ENCODE measurements around the gene LCOR.
"Not testable (repeated sequence)": the region's sequence is repeated elsewhere in the genome, so short reads cannot be mapped to it uniquely, and the experiment has no call there.

The LCOR gene

GRCh38 chr10:96943161-96943560, 111.1 kb downstream of the LCOR start:
- DNase-seq, result not testable (repeated sequence)

DNA sequence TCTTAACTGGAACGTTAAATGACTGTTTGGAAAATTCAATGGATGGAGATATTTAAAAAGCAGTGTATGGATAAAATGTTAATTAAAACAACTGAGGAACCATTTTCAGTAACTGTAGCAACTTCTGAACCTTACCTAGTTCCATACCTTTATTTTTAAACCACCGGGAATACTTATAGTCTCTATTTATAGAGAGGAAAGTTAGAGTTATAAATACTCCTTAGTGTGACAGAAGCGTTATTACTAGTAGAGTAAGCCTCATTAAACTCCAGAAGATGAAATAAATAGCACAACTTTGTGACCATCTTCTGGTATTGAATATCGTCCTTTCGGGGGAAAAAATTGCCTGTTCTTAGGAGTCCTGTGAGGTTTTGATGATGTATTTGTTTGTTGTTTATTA, 114.9 kb downstream of the LCOR start:
- DNase-seq, result no peak

DNA sequence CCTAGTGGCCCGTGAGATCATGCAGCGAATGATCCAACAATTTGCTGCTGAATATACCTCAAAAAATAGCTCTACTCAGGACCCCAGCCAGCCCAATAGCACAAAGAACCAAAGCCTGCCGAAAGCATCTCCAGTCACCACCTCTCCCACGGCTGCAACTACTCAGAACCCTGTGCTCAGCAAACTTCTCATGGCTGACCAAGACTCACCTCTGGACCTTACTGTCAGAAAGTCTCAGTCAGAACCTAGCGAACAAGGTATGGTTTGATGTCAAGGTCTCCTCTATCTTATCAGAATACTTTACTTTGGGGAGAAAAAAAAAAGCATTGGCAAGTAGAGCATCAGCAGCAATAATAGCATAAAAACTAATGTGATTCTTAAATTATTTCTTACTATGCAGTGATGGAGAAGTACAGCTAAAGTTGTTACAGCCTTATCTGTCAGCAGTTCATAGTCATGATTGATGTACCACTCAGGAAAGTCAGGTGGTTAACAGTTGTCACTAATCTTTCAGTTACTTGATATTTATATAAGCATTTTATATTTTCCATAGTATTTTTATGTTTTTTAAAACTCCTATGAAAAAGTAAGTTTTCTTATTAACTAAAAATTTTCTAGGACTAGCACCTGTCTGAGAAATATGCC, 117.1 kb downstream of the LCOR start:
- no peak for DNase-seq

DNA sequence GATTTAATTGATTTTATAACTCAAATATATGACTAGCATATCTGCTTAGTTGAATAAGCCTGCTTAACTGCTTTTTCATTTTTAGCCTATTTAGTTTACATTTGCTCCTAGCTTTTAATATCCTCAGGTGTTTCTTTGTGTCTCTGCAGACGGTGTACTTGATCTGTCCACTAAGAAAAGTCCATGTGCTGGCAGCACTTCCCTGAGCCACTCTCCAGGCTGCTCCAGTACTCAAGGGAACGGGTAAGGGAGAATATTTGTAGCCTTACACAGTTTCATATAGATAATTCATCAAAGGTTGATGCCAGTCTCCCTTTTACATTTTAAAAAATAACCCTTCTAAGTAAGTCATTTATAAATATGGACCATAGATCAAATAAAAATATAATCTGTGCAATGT, 119.9 kb downstream of the LCOR start:
- no peak for DNase-seq

- no peak for DNase-seq
Measured at GRCh38 chr10:96955794-96956193, 123.7 kb downstream of the LCOR start.

DNA sequence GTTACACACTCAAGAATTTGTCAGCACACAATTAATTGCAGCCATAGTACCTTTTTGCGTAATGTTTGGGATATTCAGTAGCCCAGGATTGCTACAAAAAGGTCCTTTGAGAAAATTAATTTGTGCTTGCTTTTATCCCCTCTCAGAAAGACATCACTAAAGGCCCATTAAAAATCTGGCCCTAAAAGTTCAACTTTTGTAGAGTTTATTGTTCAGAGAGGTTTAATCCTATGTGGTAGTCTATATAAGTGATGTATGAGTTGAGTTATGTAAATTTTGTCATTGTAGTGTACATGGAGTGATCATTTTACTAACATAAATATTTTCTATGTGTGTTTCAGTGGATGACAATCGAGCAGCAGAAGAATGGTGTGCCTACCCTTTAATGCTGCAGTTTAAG, 126.0 kb downstream of the LCOR start:
- no peak for DNase-seq

DNA sequence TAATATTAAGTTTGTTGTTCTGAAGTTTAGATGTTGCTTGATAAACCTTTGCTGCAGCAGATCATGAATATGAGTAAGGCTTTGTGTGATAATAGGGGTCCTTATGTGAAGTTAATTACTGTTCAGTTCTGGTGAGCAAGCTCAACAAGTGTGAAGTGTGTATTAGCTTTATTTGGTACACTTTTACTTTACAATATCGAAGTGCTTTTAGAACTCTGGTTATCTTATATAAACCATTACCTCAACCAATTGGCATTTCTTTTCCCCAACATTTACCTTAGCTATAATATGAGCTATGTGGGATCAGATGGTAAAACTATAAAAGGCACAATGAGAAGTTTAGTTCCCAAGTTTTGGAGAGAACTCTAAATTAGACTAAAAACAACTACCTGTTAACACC, 127.6 kb downstream of the LCOR start:
- DNase-seq, result no peak

DNA sequence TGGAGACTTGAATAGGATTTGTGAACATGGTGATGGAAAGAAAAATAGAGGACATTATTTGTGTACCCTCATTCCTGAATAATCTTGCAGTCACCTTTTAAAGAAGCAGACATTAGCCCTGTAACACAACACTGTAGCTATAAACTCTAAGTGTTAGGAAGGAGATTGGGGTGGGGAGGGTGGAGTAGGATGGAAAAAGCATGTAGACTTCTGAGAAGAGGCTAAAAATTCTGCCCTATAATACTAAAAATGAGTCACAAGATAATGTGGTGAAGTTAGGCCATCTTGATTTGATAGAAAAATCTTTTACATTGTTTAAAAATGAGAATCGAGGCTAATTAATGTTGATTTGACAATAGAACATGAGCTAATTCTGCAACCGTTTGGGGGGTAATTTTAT, 128.8 kb downstream of the LCOR start:
- peak; percentile 28 for DNase-seq

- no peak for DNase-seq
Measured at GRCh38 chr10:96964131-96964530, 132.0 kb downstream of the LCOR start.

DNA sequence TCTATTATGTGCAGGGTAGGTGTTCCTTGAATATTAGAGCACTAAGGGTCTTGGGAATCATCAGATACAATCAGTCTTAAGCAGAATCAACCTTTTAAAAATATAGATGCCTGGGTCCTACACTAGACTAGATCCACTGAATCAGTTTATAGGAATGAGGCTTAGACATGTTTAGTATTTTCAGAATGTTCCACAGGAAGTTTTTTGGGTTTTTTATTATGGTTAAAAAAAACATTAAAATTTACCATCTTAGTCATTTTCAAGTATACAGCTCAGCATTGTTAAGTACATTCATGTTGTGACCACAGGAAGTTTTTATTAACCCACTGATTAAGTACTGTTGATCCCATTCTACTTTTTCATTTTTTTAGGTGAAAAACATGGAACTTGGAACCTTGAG, 135.7 kb downstream of the LCOR start:
- DNase-seq, result peak; percentile 57

DNA sequence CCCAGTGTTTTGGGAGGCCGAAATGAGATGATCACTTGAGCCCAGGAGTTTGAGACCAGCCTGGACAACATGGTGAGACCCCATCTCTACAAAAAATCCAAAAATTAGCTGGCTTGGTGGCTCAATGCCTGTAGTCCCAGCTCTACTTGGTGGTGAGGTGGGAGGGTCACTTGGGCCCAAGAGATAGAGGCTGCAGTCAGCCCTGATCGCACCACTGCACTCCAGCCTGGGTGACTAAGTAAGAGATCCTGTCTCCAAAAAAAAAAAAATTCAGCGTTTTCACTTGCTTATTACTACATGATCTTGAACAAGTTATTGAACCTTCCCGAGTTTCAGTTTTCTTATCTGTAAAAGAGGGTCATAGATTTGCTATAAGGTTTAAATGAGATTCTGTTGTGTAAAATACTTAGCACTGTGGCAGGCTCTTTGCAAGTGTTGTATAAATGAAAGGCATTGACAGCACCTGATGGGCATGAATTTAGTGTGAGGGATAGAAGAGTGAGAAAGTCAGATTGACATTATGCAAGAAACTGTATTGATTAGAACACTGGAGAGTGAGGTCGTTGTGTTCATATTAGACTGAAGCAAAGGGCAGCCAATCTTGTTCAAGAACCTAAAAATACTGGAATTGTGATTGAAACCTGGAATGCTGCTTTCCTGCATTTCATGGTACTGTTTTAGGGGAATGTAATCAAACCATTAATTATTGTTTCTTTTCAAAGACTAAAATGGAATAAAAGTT, 136.8 kb downstream of the LCOR start:
- no peak for DNase-seq

- no peak for DNase-seq
Measured at GRCh38 chr10:96971324-96971723, 139.2 kb downstream of the LCOR start.

- DNase-seq, result no peak
Measured at GRCh38 chr10:96972264-96972663, 140.2 kb downstream of the LCOR start.

GRCh38 chr10:96973809-96974747, 142.0 kb downstream of the LCOR start:
- DNase-seq, result peak; percentile 62

DNA sequence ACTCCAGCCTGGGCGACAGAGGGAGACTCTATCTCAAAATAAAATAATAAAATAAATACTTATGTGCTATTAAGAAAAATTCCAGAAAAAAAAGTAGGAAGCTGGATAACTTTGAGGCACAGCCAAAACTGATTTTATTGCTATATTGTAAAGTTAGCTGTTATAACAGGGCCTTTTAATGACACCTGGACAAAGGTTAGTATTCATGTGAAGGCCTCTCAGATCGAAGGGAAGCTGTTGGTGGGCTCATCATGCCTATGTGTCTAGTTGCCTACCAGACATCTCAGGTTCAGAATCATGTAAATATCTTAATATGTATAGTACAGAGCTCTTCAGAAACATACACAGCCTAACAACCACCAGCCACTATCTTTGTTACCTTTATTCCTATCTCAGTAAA, 143.0 kb downstream of the LCOR start:
- no peak for DNase-seq

DNA sequence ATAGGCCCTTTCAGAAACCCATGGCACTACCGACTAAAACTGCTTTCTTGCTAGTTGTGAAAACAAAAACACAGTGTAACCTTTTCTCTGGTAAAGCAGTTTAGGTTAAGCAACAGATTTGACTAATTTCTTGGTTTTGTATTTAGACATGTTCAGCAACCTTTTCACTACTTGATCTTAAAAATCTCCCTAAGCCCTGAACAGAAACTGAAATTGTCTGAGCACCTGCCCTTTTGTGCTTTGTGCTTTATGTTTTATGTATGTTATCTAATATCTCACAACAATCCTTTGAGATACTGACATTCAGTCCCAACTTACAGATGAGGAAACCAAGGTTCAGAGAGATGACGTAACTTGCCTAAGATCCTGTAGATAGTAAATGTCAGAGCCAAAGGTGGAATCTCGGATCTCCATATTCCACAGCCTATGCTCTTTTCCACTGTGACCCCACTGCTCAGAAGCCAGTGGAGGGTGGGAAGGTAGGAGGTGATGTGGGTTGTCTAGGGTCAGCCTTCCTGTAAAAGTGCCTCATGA, 146.6 kb downstream of the LCOR start:
- DNase-seq, result no peak

DNA sequence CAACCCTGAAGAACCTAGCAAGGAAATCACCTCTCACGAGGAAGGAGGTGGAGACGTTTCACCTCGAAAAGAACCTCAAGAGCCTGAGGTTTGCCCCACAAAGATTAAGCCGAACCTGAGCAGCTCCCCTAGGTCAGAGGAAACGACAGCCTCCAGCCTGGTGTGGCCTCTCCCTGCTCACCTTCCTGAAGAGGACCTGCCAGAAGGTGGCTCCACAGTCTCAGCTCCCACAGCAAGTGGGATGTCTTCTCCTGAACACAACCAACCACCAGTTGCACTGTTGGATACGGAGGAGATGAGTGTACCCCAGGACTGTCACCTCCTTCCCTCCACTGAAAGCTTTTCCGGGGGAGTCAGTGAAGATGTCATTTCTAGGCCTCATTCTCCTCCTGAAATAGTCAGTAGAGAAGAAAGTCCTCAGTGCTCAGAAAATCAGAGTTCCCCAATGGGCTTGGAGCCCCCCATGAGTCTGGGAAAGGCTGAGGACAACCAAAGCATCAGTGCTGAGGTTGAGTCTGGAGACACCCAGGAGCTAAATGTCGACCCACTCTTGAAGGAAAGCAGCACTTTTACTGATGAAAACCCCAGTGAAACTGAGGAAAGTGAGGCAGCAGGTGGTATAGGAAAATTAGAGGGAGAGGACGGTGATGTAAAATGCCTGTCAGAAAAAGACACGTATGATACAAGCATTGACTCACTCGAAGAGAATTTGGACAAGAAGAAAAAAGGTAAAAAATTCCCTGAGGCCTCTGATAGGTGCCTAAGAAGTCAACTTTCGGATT, 150.2 kb downstream of the LCOR start:
- DNase-seq, result no peak

DNA sequence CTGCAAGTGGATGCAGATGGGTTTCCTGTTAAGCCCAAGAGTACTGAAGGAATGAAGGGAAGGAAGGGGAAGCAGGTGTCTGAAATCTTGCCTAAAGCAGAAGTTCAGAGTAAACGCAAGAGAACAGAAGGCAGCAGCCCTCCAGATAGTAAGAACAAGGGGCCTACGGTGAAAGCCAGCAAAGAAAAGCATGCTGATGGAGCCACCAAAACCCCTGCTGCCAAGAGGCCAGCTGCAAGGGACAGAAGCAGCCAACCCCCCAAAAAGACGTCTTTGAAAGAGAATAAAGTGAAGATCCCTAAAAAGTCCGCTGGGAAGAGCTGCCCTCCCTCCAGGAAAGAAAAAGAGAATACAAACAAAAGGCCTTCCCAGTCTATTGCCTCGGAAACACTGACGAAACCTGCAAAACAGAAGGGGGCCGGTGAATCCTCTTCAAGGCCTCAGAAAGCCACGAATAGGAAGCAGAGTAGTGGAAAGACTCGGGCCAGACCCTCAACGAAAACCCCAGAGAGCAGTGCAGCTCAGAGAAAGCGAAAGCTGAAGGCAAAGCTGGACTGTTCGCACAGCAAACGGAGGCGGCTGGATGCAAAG, 152.5 kb downstream of the LCOR start:
- peak; percentile 8 for DNase-seq

GRCh38 chr10:96986200-96986856, 154.2 kb downstream of the LCOR start:
- DNase-seq, result no peak

DNA sequence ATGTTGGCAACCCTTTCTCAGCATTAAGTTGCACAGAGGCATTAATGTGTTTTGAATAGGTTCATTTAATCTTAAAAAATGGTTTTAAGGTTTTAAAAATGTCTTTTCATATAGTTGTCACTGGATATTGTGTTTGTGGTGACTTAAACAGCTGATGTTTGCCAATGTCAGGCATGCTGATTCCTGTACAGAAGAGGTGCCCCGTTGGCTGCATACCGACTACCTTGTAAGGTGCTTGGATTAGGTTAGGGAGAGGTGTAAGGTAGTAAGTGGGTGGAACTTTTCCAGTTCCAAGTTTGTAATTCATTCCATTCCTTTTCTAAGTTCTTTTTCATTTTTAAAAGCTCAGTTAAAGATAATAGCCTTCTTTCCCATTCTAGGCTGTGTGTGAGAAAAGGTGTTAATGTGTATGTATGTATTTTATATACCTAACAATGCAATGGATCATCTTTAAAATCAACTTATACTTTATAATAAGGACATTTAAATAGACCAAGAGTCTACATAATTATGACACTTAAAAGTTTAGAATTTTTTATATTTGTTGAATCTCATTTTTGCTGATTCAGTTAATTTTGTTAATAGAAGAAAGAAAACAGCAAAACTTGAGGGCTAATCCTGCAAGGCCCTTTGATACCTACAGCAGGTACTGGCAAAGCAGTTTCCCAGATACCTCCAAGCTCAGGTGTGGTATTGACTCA, 155.2 kb downstream of the LCOR start:
- DNase-seq, result no peak

DNA sequence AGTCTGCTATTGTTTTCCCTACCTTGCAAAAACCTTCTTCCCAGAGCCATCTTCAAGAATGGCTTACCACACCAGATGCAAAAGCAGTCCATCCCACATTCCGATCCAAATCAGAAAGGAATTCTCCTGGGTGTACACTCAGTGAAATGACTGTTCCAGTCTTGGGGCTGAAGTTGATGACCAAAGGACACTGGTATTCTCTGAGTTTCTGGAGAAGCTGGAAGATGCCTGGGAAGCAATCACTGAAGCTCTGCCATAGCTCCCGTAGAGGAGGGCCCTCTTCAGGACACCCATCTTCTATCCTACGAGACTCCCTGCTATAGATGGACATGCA, 155.7 kb downstream of the LCOR start:
- DNase-seq, result peak; percentile 53
